ENCODE data around the gene FAM13A.
"Not testable (repeated sequence)": the region's sequence is repeated elsewhere in the genome, so short reads cannot be mapped to it uniquely, and the experiment has no call there.

FAM13A gene

DNA sequence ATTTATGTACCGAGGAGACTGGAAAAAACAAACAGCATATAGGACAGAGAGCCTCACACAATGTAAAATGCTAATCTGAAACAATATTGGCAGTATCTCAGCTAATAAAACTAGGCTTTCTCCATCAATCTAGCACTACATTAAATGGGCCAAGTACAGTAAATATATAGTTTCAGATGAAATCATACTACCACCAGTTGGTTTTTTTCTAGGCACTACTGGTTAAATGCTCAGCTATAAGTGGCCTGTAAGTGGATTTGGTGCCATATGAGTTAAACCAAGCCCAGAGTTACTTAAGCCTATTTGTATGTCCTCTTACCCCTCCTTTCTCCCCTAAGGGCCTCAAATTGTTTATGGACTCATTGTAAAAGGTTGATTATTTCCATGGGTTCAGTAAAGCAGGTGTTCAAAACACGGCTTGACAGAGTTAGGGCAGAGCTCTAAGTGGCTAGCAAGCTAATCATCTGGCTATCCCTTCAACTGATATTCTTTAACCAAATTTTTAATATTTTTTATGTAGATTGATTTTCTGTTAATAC lies 57.5 kb downstream of the FAM13A start:
- DNase-seq (ENCODE audit: low read depth) = no peak

DNA sequence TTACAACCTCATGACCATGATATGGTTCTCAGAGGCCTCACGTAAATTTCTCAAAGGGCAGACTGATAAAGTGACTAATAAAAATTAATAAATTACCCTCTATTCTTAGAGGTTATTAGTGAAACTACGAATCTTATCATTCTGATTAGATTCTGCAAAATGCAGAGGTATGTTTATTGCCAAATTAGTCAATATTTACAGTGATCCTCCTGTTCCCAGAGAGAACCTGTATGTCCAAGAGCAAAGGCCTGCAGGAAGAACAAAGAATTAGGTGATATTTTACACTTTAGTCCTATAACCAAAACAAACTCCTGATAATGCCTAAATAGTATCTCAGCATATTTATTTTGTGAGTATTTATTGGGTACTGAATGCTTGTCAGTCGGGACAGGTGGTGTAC lies 58.1 kb downstream of the FAM13A start:
- no peak for DNase-seq (ENCODE audit: low read depth)

DNA sequence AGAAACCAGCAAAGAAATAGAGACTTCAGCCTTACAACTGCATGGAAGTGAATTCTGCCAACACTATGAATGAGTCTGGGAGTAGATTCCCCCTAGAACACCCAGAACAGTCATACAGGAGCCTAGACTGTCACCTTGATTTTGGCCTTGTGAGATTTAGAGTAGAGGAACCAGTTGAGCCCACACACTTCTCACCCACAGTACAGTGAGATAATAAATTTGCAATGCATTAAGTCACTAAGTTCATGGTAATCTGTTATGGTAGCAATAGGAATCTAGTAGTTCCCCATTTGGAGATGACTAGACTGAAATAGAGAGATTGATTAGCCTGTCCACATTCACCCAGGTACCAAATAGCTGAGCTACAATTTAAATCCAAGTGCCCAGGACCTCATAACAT lies 59.0 kb downstream of the FAM13A start:
- no peak for DNase-seq (ENCODE audit: low read depth)

DNA sequence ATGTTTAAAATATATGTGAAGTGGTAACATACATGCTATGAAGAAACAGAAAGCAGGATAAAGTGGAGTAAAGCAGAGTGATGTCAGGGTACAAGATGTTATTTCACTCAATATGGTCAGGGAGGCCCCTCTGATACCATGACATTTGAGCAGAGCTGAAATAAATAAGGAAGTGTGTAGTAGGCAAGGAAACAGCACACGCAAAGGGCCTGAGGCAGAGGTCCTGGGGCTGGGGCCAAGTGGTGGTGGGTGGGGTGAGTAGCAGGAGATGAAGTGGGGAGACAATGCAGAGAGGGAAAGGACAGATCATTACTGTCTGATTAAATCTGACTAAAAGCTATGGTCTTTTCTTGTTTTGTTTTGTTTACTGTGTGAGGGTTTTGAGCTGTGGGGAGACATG lies 61.1 kb downstream of the FAM13A start:
- no peak for DNase-seq (ENCODE audit: low read depth)

DNA sequence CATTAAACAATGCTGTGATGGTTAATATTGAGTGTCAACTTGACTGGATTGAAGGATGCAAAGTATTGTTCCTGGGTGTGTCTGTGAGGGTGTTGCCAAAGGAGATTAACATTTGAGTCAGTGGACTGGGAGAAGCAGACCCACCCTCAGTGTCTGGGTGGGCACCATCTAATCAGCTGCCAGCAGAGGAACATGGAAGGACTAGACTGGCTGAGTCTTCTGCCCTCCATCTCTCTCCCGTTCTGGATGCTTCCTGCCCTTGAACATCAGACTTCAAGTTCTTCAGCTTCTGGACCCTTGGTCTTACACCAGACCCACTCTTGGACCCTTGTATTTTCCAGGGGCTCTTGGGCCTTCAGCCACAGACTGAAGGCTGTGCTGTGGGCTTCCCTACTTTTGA lies 61.7 kb downstream of the FAM13A start:
- DNase-seq (ENCODE audit: low read depth) = not testable (repeated sequence)

DNA sequence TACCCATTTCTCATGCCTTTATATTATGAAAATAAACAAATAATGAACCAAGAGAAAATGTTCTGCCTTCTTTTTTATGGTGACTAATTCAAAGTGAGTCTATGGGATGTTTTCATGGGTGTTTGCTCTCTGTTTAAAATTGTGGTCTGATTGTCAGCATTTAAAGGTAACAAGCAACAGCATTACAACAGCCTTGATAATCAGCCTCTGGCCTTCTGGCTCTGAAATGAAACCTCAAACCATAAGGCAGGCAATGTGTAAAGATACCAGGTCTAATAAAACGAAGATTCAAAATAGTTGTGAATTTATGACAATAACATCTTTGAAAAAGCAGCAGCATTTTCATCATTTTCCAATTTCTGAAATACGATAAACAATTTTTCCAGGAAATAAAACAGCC lies 63.7 kb downstream of the FAM13A start:
- no peak for DNase-seq (ENCODE audit: low read depth)

DNA sequence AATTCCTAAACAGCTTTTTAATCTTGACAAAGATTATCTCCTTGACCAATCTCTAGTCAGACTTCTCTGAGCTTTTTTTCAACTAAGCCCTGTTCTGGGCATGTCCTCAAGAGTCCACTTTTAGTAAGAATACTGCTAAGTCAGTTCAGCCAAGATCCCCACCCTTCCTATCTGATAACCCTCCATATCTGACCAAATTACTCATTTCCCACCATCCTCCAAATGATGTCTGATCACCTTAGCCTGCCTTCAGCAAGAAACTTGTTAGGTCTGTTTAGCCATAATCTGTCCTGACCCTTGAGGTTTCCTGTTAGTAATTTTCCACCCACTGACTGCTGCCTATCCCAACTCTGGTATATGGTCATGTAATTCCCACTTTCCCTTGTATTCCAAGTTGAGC lies 65.2 kb downstream of the FAM13A start:
- DNase-seq (ENCODE audit: low read depth) = no peak

DNA sequence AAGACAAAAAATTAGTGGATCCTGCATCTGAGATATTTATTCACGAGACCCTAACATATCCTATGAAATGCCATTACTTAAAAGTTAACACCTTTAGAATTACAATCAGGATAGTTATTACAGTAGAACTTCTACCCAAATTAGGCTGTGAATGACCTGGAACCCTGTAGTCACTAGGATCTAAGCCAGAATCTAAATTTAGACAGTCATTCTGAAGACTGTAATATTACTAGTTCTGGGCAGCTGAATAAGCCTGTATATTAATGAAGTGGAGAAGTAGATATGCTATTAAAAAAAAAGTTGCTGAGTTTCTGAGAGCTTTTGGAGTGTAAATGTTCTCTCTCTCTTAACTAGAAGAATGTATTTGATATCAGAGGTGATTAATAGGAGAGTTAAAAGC lies 67.0 kb downstream of the FAM13A start:
- DNase-seq (ENCODE audit: low read depth) = no peak

DNA sequence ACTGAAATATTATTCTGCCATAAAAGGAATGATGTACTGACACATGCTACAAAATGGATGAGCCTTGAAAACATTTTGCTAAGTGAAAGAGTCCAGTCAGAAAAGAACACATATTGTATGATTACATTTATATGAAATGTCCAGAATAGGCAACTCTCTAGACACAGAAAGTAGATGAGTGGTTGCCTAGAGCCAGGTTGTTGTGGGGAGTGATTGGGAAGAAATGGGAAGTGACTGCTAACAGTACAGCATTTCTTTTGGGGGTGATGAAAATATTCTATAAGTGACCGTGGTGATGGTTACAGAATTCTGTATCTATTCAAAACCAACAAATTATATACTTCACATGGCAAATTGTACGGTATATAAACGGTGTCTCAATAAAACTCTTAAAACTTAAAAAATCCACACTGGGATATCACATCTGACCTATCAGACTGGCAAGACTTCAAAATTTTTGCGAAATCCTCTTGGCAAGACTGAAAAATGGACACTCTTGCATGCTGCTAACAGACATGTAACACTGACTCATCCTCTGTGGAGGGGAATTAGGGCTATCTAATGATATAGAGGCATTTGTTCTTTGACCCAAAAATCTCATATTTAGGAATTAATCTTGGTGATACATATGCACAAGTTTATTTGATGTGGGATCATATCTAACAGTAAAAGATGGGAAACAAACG lies 71.8 kb downstream of the FAM13A start:
- no peak for DNase-seq (ENCODE audit: low read depth)

DNA sequence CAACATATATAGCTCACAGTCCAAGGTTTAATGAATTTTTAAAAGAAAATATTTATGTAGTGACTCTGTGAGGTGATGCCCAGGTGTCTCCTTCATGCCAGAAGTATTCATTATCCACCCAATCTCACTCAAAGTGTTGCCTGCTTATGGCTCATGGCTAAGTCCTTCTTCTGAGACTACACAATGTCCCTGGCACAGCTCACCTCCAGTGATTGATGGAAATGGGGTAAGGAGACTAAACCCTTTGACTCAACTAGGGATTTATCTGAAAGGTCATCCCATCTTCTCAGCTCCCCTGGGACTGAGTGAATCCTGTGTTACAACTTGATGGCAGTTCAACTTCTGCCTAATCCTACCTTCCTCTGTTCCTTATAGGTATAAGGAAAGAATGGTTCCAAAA lies 74.2 kb downstream of the FAM13A start:
- no peak for DNase-seq (ENCODE audit: low read depth)

DNA sequence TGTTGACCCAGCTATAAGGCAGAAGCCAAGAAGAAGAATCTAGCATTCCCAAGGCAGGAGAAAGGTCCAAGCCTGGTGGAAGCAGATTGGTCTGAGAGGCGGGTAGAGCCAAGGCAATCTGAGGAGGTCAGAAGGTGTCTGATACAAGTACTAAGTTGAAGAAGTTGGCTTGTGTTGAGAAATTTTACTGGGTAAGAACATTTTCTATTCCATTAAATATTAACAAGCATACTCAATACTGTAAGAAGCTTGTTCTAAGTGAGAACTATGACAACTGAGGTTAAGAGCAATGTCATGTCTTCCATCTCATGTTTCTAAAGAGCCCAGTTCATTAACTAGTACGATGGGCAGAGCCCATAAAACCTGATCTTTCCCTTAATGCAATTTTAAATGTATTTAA lies 75.0 kb downstream of the FAM13A start:
- DNase-seq (ENCODE audit: low read depth) = no peak

DNA sequence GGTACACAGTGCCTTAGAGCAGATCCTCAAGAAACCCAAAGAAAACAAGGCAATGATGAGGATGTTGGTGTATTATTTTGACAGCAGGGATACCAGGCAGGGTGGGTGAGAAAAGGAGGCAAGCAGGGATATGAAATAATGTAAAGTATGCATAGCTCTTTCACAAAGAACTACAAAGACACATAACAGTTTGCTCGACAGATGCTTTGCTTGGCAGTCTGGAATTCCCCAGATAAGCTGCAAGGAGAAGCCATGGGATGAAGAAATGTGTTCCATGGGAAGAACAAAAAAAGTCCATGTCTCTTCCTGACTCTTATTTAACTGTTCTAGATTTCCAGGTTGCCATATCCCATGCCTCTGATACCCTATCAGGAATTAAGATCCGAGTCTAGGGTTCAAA lies 75.4 kb downstream of the FAM13A start:
- DNase-seq (ENCODE audit: low read depth) = no peak

DNA sequence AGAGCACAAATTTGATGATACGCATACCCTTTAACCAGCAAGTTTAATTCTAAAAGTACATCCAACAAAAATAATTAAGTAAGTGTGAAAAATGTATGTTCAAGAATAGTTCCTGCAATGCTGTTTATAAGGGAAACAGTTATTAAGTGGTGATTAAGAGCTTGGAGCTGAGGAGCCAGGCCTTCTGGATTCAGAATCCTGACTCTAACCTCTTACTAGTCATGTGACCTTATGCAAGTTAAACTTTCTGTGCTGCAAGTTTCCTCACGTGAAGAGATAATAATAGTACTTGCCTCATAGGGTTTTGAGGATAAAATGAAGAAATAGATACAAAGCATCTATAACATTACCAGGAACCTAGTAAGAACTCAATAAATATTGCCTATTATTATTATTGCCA lies 77.7 kb downstream of the FAM13A start:
- no peak for DNase-seq (ENCODE audit: low read depth)

DNA sequence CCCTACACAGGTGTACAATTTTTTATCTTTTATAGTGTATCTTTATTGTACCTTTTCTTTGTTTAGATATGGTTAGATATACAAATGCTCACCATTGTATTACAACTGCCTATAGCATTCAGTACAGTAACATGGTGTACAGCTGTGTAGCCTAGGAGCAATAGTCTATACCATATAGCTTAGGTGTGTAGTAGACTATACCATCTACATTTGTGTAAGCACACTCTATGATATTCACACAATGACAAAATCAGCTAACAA lies 80.3 kb downstream of the FAM13A start:
- DNase-seq (ENCODE audit: low read depth) = no peak

DNA sequence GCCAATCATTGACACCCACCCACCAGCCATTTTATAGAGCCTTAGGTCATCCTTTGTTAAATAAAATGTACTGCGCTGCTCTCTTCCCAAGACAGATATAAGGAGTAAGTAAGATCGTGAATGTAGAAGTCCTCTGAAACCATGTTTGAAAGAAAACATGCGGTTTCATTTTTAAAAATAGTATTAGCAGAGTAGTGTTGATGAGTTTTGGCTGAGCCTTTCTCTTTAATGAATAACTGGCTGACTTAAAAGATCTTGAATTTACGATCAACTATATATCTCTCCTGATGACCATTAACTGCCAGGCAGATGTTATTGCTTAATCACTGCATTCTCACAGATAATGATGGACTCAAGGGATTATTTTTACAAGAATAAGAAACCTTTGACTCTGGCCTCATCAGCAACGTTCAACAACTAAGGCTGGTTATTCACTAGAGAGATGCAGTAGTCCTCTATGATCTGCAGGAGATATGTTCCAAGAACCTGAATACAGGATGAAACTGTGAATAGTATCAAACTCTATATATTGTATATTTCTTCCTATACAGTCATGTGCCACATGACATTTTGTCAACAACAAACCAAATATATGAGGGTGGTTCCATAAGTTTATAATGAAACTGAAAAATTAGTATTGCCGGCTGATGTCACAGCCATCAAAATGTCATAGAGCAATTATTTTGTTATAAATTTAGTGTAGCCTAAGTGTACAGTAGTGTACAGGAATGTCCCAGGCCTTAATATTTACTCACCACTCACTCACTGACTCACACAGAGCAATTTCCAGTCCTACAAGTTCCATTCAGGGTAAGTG lies 80.8 kb downstream of the FAM13A start:
- DNase-seq (ENCODE audit: low read depth) = no peak

DNA sequence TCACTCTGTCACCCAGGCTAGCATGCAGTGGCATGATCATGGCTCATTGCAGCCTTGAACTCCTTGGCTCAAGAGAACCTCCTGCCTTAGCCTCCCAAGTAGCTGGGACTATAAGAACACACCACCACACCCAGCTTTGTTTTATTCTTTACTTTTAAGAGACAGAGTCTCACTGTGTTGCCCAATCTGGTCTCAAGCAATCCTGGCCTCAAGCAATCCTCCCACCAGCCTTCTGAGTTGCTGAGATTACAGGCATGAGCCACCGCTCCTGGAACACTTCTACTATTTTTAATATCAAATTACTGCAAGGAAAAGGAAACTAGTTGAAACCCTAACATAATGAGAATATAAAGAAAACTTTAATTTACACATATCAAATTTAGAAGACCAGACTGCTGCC lies 85.4 kb downstream of the FAM13A start:
- DNase-seq (ENCODE audit: low read depth) = no peak

DNA sequence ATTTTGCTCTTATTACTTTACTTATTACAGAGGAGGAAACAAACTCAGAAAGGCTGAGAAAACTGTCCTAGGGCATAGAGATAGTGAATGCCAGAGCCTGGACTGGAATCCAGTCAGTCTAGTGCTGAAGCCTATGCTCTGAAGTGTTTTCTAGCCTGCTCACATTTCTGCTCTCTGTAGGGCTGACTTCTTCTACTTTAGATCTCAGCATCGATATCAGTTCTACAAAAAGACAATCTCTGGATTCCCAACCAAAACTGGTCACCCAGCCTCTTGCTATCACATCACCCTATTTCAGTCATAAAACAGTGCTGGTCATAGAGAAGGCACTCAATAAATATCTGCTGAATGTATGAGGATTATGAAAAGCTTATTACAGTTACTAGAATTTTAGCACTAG lies 87.2 kb downstream of the FAM13A start:
- DNase-seq (ENCODE audit: low read depth) = no peak

DNA sequence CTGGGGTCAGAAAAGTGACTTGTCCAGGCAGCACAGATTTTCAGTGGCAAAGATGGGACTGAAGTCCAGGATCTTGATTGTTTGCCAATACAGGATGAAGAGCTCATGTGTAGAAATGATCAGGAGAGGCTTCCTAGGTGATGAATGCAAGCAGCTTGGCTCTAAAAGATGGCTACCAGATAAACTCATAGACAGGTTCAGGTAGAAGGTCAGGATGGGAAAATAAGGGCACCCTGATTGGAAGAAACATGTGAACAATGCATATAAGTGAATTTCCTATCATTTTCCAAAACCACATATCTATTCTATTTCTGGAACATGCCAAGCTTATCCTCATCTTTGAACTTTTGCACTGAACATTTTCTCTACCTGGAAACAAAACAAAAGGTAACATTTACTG lies 87.7 kb downstream of the FAM13A start:
- no peak for DNase-seq (ENCODE audit: low read depth)

DNA sequence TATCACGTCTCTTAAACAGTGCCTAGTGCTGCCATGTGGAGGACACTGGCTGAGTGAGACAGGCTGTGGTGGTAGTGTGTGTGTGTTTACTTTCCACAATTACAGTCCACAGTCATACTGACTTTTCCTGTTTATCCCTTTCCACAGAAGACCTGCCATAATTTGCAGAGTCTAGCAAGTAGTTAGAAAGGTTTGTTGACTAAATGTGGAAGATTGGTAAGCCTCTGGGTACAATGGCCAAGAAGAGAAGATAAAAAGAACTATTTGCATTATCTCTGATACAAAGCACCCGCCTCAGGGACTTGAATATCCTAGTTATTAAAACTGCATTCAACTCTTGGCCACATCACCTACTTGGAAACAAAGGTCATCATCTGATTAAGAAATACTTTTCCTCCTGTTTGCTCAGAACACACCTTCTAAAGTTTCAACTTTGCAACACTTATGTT lies 89.1 kb downstream of the FAM13A start:
- no peak for DNase-seq (ENCODE audit: low read depth)

DNA sequence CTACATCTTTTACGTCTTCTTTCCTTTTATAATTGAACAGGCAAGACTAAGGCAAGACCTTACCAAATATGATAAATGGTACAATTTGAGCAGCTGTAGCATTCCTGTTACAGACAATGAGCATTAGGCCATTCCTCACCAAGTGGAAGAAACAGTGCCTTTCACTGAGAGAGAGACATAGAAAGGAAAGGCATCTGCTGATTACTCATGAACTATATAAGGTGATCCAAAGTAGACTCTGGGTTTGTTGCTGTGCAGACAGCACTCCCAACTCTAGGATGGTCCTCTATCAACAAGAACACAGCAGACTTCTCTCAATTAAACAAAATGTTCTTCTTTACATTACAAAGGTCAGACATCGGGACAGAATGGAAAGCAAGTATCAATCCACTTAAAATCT lies 91.9 kb downstream of the FAM13A start:
- no peak for DNase-seq (ENCODE audit: low read depth)

DNA sequence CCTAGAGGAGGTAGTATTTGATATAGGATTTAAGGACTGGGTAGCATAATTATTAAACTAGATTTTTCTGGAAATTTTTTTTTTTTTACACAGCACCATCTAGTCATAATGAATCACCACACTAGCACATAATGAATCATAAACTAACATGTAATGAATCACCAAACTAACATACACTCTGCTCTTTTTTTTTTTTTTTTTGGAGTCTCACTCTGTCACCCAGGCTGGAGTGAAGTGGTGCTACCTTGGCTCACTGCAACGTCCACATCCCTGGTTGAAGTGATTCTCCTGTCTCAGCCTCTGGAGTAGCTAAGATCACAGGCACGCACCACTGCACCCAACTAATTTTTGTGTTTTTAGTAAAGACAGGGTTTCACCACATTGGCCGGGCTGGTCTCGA lies 92.5 kb downstream of the FAM13A start:
- no peak for DNase-seq (ENCODE audit: low read depth)

DNA sequence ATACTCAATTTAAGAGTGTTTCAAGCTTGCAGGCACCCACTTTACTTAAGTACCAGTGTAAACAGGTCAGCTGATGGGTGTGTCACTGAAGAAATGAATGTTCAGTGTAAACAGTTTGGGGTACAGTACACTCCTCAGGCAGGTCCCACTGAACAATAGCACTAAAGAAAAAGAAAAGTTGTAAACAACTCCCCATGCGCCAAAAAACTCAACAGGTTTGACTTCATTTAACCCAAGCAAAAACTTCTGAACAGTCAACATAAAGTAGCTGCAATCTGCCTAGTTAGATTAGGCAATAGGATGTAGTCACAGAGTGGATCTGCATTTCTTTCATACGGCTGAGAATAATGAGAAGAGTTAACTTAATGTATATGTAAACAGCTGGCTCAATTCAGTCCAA lies 93.2 kb downstream of the FAM13A start:
- no peak for DNase-seq (ENCODE audit: low read depth)

DNA sequence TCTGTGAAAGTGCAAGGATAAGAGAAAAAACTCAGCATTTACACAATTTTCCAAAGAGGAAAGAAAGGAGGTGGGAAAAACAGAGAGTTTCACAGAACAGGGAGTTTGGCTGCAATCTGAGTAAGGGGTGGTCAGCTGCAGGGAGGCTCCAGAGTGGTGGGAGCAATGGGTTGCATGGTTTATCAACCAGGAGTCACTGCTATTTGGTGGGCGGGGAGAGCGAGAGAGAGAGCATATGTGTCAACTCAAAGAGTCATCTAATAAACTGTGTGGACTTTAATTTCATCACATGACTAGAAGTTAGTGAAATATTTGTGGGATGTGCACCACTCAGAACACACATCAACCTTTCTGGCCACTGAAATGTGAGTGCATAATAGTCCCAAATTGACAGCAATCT lies 94.6 kb downstream of the FAM13A start:
- DNase-seq (ENCODE audit: low read depth) = no peak

DNA sequence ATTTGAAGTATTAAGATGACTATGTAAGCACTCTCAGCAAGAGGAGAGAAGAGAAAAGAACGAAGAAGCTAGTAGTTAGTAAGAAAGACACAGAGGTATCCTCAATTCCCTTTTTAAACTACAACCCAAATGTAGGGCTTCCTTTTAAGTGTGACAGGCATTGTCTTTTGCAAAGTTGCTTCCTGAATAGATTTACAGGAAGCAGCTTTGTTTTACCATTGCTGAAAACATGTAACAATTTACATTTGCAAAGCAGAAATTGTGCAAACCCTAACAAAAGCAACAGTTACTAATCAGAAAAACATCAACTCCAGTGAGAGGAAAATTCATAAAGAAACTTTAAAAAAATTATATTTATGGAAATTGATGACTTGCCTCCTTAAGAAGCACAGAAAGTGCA lies 96.4 kb downstream of the FAM13A start:
- no peak for DNase-seq (ENCODE audit: low read depth)
